ENCODE data around the gene MGMT. TPM values are rescaled to one million over a fixed set of nuclear protein-coding genes. Genes with fewer than 3 reads are reported as not detected.

MGMT gene
- polyA plus RNA-seq, 1 of the 3 experiments (the other 2 are of a cell fraction) = 10.8 TPM

DNA sequence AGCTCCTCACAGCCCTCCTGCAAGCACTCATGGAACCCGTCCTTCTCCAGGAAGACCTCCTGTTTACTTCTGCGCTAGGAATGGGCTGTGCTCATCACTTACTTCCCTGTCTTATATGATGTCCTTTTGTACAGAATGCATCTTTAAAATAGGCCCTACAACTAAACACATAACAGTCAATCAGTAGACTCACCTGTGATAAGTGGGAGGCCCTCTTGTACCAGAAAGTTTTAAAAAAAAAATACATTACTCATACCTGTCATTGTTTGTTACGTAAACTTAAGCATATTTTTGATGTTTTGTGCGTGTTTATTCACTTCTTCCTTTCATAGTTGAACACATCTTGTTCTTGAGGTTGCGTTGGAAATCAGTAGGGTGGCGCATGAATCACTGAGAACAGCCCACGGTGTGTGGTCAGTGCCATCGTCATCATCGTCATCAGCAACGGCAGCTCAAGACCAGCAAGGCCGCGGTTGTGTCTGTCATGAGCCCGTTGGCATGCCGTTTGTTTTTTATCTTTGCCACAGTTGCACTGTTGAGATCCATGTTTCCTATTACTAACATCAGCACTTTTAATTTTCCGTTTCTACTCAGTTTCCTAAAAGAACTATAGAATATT is 232.8 kb downstream of the MGMT start:
- Histone ChIP-seq H3K9ac (no peak overlapping the region), H3K9me3 (no peaks in the 10 kb centered on the region), H4K20me1 (ENCODE audit: insufficient read depth) (no peaks in the 10 kb centered on the region), H3K27ac (ENCODE audit: low read depth in 2 of 2, low read length in 1 of 2) (no peak overlapping the region), H3K4me1 (ENCODE audit: control insufficient read depth in 1 of 2, insufficient read depth in 2 of 2, low read depth in 1 of 2, low read length in 1 of 2) (peaks cover 0 to 3% of the 10 kb centered on the region in 2 experiments; a peak in 2 of 4 replicates), H3K79me2 (ENCODE audit: insufficient read depth) (no peaks in the 10 kb centered on the region), H3K4me2 (no peak overlapping the region), H2AFZ (ENCODE audit: low read depth) (no peak overlapping the region), H3K9me2 (no peaks in the 10 kb centered on the region), H3K4me3 (ENCODE audit: low read depth in 2 of 2, low read length in 1 of 2) (no peak overlapping the region), H3K27me3 (ENCODE audit: insufficient read depth) (no peaks in the 10 kb centered on the region), H3F3A (replicated peaks; ENCODE audit: insufficient read depth) (no peaks in the 10 kb centered on the region), H3K36me3 (replicated peaks in 1 of 2; ENCODE audit: control insufficient read depth in 1 of 2, insufficient read depth in 2 of 2, low read length in 1 of 2) (no peaks in the 10 kb centered on the region)
- 68% methylated on average over 15 of the region's 15 CpGs for WGBS (ENCODE audit: low lambda C conversion rate)
- ChIA-PET CTCF (no interaction called here), POLR2A (no interaction called here)
- DNase-seq = no peak
- TF ChIP-seq FOXJ3 (CRISPR knock-in tag; IDR thresholded peaks at IDR 0.05) (no peak), ELF1 (IDR thresholded peaks at IDR 0.05) (no peak), EZH2phosphoT487 (IDR thresholded peaks at IDR 0.05; ENCODE audit: borderline replicate concordance, low read depth) (no peak)
- TF ChIP-seq, protein P1, sequence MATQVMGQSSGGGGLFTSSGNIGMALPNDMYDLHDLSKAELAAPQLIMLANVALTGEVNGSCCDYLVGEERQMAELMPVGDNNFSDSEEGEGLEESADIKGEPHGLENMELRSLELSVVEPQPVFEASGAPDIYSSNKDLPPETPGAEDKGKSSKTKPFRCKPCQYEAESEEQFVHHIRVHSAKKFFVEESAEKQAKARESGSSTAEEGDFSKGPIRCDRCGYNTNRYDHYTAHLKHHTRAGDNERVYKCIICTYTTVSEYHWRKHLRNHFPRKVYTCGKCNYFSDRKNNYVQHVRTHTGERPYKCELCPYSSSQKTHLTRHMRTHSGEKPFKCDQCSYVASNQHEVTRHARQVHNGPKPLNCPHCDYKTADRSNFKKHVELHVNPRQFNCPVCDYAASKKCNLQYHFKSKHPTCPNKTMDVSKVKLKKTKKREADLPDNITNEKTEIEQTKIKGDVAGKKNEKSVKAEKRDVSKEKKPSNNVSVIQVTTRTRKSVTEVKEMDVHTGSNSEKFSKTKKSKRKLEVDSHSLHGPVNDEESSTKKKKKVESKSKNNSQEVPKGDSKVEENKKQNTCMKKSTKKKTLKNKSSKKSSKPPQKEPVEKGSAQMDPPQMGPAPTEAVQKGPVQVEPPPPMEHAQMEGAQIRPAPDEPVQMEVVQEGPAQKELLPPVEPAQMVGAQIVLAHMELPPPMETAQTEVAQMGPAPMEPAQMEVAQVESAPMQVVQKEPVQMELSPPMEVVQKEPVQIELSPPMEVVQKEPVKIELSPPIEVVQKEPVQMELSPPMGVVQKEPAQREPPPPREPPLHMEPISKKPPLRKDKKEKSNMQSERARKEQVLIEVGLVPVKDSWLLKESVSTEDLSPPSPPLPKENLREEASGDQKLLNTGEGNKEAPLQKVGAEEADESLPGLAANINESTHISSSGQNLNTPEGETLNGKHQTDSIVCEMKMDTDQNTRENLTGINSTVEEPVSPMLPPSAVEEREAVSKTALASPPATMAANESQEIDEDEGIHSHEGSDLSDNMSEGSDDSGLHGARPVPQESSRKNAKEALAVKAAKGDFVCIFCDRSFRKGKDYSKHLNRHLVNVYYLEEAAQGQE (IDR thresholded peaks at IDR 0.05; ENCODE audit: low read depth, low read length) = no peak
- TF ChIP-seq, protein P2, sequence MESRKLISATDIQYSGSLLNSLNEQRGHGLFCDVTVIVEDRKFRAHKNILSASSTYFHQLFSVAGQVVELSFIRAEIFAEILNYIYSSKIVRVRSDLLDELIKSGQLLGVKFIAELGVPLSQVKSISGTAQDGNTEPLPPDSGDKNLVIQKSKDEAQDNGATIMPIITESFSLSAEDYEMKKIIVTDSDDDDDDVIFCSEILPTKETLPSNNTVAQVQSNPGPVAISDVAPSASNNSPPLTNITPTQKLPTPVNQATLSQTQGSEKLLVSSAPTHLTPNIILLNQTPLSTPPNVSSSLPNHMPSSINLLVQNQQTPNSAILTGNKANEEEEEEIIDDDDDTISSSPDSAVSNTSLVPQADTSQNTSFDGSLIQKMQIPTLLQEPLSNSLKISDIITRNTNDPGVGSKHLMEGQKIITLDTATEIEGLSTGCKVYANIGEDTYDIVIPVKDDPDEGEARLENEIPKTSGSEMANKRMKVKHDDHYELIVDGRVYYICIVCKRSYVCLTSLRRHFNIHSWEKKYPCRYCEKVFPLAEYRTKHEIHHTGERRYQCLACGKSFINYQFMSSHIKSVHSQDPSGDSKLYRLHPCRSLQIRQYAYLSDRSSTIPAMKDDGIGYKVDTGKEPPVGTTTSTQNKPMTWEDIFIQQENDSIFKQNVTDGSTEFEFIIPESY (IDR thresholded peaks at IDR 0.05; ENCODE audit: borderline replicate concordance, low read depth) = no peak

DNA sequence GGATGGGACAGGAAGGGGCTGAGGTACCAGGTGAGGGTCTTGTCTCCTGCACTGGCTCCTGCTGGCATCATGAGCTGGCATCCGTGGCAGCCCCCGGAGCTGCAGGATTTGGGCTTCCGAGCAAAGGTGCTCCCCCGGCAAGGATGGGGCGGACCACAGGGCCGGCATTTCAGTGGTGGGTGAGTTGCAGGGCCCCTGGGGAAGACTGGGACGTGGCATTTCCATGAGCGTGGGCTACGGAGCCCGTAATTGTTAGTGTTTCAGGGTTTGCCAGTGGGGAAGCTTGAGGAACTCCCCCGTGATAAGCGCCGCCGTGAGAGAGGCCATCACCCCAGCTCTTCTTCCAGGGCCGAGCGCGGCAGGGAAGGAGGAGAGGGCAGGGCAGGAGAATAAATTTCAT is 235.6 kb downstream of the MGMT start:
- ChIA-PET POLR2A (no interaction called here), CTCF (no interaction called here)
- Histone ChIP-seq H3K4me1 (ENCODE audit: control insufficient read depth in 1 of 2, insufficient read depth in 2 of 2, low read depth in 1 of 2, low read length in 1 of 2) (peaks cover 0 to 1% of the 10 kb centered on the region in 2 experiments; a peak in 1 of 4 replicates), H3K9ac (no peak overlapping the region), H3K9me2 (no peaks in the 10 kb centered on the region), H2AFZ (ENCODE audit: low read depth) (no peak overlapping the region), H3K9me3 (no peaks in the 10 kb centered on the region), H3K27me3 (ENCODE audit: insufficient read depth) (no peaks in the 10 kb centered on the region), H4K20me1 (ENCODE audit: insufficient read depth) (no peaks in the 10 kb centered on the region), H3F3A (replicated peaks; ENCODE audit: insufficient read depth) (no peaks in the 10 kb centered on the region), H3K79me2 (ENCODE audit: insufficient read depth) (no peaks in the 10 kb centered on the region), H3K27ac (ENCODE audit: low read depth in 2 of 2, low read length in 1 of 2) (no peak overlapping the region), H3K4me2 (no peak overlapping the region), H3K4me3 (ENCODE audit: low read depth in 2 of 2, low read length in 1 of 2) (no peak overlapping the region), H3K36me3 (replicated peaks in 1 of 2; ENCODE audit: control insufficient read depth in 1 of 2, insufficient read depth in 2 of 2, low read length in 1 of 2) (no peaks in the 10 kb centered on the region)
- WGBS (ENCODE audit: low lambda C conversion rate) = 79% methylated on average over 10 of the region's 17 CpGs
- DNase-seq = no peak
- TF ChIP-seq SIN3A (IDR thresholded peaks at IDR 0.05; ENCODE audit: borderline replicate concordance, low read depth, low read length) = no peak
- TF ChIP-seq EP300 (IDR thresholded peaks at IDR 0.05; ENCODE audit: borderline replicate concordance in 1 of 2, low read depth in 1 of 2, low read length in 1 of 2) = no peak
- TF ChIP-seq, protein P3, sequence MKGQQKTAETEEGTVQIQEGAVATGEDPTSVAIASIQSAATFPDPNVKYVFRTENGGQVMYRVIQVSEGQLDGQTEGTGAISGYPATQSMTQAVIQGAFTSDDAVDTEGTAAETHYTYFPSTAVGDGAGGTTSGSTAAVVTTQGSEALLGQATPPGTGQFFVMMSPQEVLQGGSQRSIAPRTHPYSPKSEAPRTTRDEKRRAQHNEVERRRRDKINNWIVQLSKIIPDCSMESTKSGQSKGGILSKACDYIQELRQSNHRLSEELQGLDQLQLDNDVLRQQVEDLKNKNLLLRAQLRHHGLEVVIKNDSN (IDR thresholded peaks at IDR 0.05; ENCODE audit: borderline replicate concordance, low read depth) = no peak
- TF ChIP-seq FOSL2 (IDR thresholded peaks at IDR 0.05; ENCODE audit: borderline replicate concordance, low read depth) = no peak
- TF ChIP-seq SMC3 (IDR thresholded peaks at IDR 0.05; ENCODE audit: low read depth, low read length) = no peak
- no peak for TF ChIP-seq CHD2 (IDR thresholded peaks at IDR 0.05; ENCODE audit: low read length, partially characterized antibody)
- TF ChIP-seq, protein P1 (IDR thresholded peaks at IDR 0.05; ENCODE audit: low read depth, low read length) = no peak
- TF ChIP-seq TAF1 (IDR thresholded peaks at IDR 0.05; ENCODE audit: borderline replicate concordance, low read depth, low read length) = no peak
- TF ChIP-seq, protein P4, sequence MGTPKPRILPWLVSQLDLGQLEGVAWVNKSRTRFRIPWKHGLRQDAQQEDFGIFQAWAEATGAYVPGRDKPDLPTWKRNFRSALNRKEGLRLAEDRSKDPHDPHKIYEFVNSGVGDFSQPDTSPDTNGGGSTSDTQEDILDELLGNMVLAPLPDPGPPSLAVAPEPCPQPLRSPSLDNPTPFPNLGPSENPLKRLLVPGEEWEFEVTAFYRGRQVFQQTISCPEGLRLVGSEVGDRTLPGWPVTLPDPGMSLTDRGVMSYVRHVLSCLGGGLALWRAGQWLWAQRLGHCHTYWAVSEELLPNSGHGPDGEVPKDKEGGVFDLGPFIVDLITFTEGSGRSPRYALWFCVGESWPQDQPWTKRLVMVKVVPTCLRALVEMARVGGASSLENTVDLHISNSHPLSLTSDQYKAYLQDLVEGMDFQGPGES (IDR thresholded peaks at IDR 0.05; ENCODE audit: low read depth, low read length) = no peak

Measured in SK-N-SH (cell line).